BJ (cell line): ENCODE results near the gene MRPL32. TPM values are rescaled to one million over a fixed set of nuclear protein-coding genes. Genes with fewer than 3 reads are reported as not detected.

Experiments
- CTCF ChIA-PET: fragments of 350-600 bp; formaldehyde crosslinking; extraction: SDS; loops from one replicate; lab custom pipeline; 2021; ENCODE audit warnings: antibody characterized with exemption, inconsistent platforms; lab: Yijun Ruan, JAX
- POLR2A ChIA-PET: fragments of 300-600 bp; sonication (Branson Sonifier 250); formaldehyde crosslinking; extraction: SDS; loops from one replicate; lab custom pipeline; 2021; ENCODE audit warnings: antibody characterized with exemption; lab: Charles Lee
- DNase-seq: peaks from one replicate; pipeline ENCODE4 v3.0.0-alpha.2; 2011; ENCODE audit warnings: low read depth
- H3K27me3 ChIP-seq: 2 replicates; pipeline ENCODE4 v1.6.0; 2011; ENCODE audit warnings: low read length; ENCODE audit not compliant: control insufficient read depth, insufficient read depth
- H3K36me3 ChIP-seq: 2 replicates; pipeline ENCODE4 v1.5.1; 2011; ENCODE audit warnings: low read length; ENCODE audit not compliant: control insufficient read depth, insufficient read depth
- H3K4me3 ChIP-seq: 2 replicates; pipeline ENCODE4 v1.5.1; 2011; ENCODE audit warnings: low read depth, mild to moderate bottlenecking, control low read depth, low read length
- CTCF ChIP-seq: IDR thresholded peaks from 2 replicates; pipeline ENCODE4 v1.5.1; 2011; ENCODE audit warnings: low read depth, mild to moderate bottlenecking, control low read depth, inconsistent platforms, low read length, moderate library complexity; ENCODE audit not compliant: insufficient read depth
- polyA plus RNA-seq: library from polyadenylated mRNA; depleted of rRNA; stranded (reverse); fragments of >200 nt; gene quantifications from 2 replicates; pipeline ENCODE4 v1.2.3, GENCODE V29; 2011; rRNA removed

The MRPL32 gene
- polyA plus RNA-seq, 1 experiment = 35.6 TPM

GRCh38 chr7:42981601-42982000 lies 49.4 kb downstream of the MRPL32 start:
- Histone ChIP-seq H3K4me3 (no peak overlapping the region), H3K27me3 (no peaks in the 10 kb centered on the region), H3K36me3 (no peaks in the 10 kb centered on the region)
- DNase-seq = no peak
- TF ChIP-seq CTCF = no peak
- ChIA-PET POLR2A (no interaction called here), CTCF (no interaction called here)

- no peak for DNase-seq
- ChIA-PET CTCF (interaction anchor here (0.7 kb wide), 1 partner anchor 10 kb away, joined by 3 read pairs; no protein-coding TSS in a partner anchor), POLR2A (no interaction called here)
- Histone ChIP-seq H3K4me3 (no peak overlapping the region), H3K36me3 (no peaks in the 10 kb centered on the region), H3K27me3 (no peaks in the 10 kb centered on the region)
- no peak for TF ChIP-seq CTCF
Measured at GRCh38 chr7:42982604-42983115, 50.5 kb downstream of the MRPL32 start.

- Histone ChIP-seq H3K27me3 (no peaks in the 10 kb centered on the region), H3K4me3 (no peak overlapping the region), H3K36me3 (no peaks in the 10 kb centered on the region)
- ChIA-PET CTCF (interaction anchor here (0.9 kb wide), 1 partner anchor 12 kb away, joined by 3 read pairs; no protein-coding TSS in a partner anchor), POLR2A (no interaction called here)
- DNase-seq = no peak
- TF ChIP-seq CTCF = no peak
Measured at GRCh38 chr7:42984137-42984536, 52.0 kb downstream of the MRPL32 start.

- Histone ChIP-seq H3K36me3 (no peaks in the 10 kb centered on the region), H3K4me3 (no peak overlapping the region), H3K27me3 (no peaks in the 10 kb centered on the region)
- ChIA-PET CTCF (no interaction called here), POLR2A (no interaction called here)
- DNase-seq = no peak
- no peak for TF ChIP-seq CTCF
Measured at GRCh38 chr7:42986213-42986612, 54.0 kb downstream of the MRPL32 start.

GRCh38 chr7:42986781-42987248 lies 54.6 kb downstream of the MRPL32 start:
- CTCF ChIA-PET = no interaction called here
- no peak for DNase-seq
- TF ChIP-seq CTCF = no peak
- POLR2A ChIA-PET = no interaction called here
- no peak overlapping the region for H3K4me3 ChIP-seq
- no peaks in the 10 kb centered on the region for H3K36me3 ChIP-seq
- H3K27me3 ChIP-seq = no peaks in the 10 kb centered on the region

Other genes starting within 250 kb of the MRPL32 start
- gene C7orf25, start 20.3 kb upstream of the MRPL32 start, polyA plus RNA-seq = 4.2 and 4.8 TPM in 2 replicates
- gene PSMA2, start 202 bp upstream of the MRPL32 start, polyA plus RNA-seq = 50.8 and 101 TPM in 2 replicates
- 2.1 and 2.9 TPM in 2 replicates for gene HECW1, start 180.3 kb downstream of the MRPL32 start, polyA plus RNA-seq